Neuronal stem cell (in vitro differentiated cells): ENCODE results near the gene AKAP8L.
A peak's percentile ranks its signal among the peaks of the same experiment; 100 is the strongest.

Experiments
- DNase-seq: peaks from one replicate; pipeline ENCODE4 v3.0.0-alpha.2; 2013; ENCODE audit warnings: low spot score
- H2AFZ ChIP-seq: one replicate; pipeline ENCODE4 v1.6.1; 2013; ENCODE audit warnings: mild to moderate bottlenecking, low read length, inconsistent platforms
- H2AK5ac ChIP-seq: 2 replicates; pipeline ENCODE4 v1.6.1; 2013; ENCODE audit warnings: low read depth, mild to moderate bottlenecking, inconsistent platforms, low read length, moderate library complexity, mixed read lengths
- H2BK120ac ChIP-seq: 2 replicates; pipeline ENCODE4 v1.6.1; 2013; ENCODE audit warnings: low read depth, mild to moderate bottlenecking, inconsistent platforms, low read length, moderate library complexity, mixed read lengths
- H2BK12ac ChIP-seq: one replicate; pipeline ENCODE4 v1.6.1; 2013; ENCODE audit warnings: low read length, inconsistent platforms
- H2BK15ac ChIP-seq: 2 replicates; pipeline ENCODE4 v1.6.1; 2013; ENCODE audit warnings: mild to moderate bottlenecking, low read length, inconsistent platforms, mixed read lengths
- H2BK5ac ChIP-seq: one replicate; pipeline ENCODE4 v1.6.1; 2013; ENCODE audit warnings: inconsistent platforms, mild to moderate bottlenecking, low read length, moderate library complexity
- H3K14ac ChIP-seq: one replicate; pipeline ENCODE4 v1.6.1; 2013; ENCODE audit warnings: low read length, inconsistent platforms
- H3K18ac ChIP-seq: 2 replicates; pipeline ENCODE4 v1.6.1; 2013; ENCODE audit warnings: low read length, inconsistent platforms
- H3K23ac ChIP-seq: 2 replicates; pipeline ENCODE4 v1.6.1; 2013; ENCODE audit warnings: low read depth, mild to moderate bottlenecking, mixed read lengths, low read length, inconsistent platforms; ENCODE audit not compliant: poor library complexity
- H3K27ac ChIP-seq: replicated peaks from 3 replicates; pipeline ENCODE4 v1.5.1; 2013; ENCODE audit warnings: low read length, inconsistent platforms
- H3K27me3 ChIP-seq, 3 experiments: 2 replicates each; pipeline ENCODE4 v1.6.1; 2013; ENCODE audit warnings: low read length in 3 of 3, mild to moderate bottlenecking in 2 of 3, inconsistent platforms in 1 of 3, low read depth in 1 of 3, mixed read lengths in 1 of 3, moderate library complexity in 1 of 3; ENCODE audit not compliant: control insufficient read depth in 3 of 3, insufficient read depth in 3 of 3
- H3K36me3 ChIP-seq, 2 donors: replicated peaks in 1 of 2; 2 replicates each; pipeline ENCODE4 v1.6.1; 2013; ENCODE audit warnings: low read length in 2 of 2; ENCODE audit not compliant: control insufficient read depth in 2 of 2, insufficient read depth in 2 of 2
- H3K4ac ChIP-seq: 2 replicates; pipeline ENCODE4 v1.6.1; 2013; ENCODE audit warnings: inconsistent platforms, mild to moderate bottlenecking, low read length, moderate library complexity
- H3K4me1 ChIP-seq, 2 donors: 1 replicate in 1 of 2; 2 replicates in 1 of 2; pipeline ENCODE4 v1.6.1; 2013; ENCODE audit warnings: low read length in 2 of 2, low read depth in 1 of 2; ENCODE audit not compliant: control insufficient read depth in 2 of 2, insufficient read depth in 1 of 2
- H3K4me2 ChIP-seq: one replicate; pipeline ENCODE4 v1.6.1; 2013; ENCODE audit warnings: mild to moderate bottlenecking, low read length, inconsistent platforms; ENCODE audit not compliant: insufficient read depth, poor library complexity, severe bottlenecking
- H3K4me3 ChIP-seq, 2 donors: 2 replicates each; pipeline ENCODE4 v1.5.1; 2013; ENCODE audit warnings: low read length in 2 of 2, mild to moderate bottlenecking in 2 of 2, inconsistent platforms in 1 of 2, moderate library complexity in 1 of 2
- H3K79me1 ChIP-seq: one replicate; pipeline ENCODE4 v1.6.1; 2013; ENCODE audit warnings: low read depth, mild to moderate bottlenecking, inconsistent platforms, low read length, moderate library complexity
- H3K9ac ChIP-seq: one replicate; pipeline ENCODE4 v1.6.1; 2013; ENCODE audit warnings: mild to moderate bottlenecking, low read depth, low read length, inconsistent platforms; ENCODE audit not compliant: poor library complexity
- H3K9me3 ChIP-seq, 2 donors: replicated peaks in 1 of 2; 2 replicates each; pipeline versions ENCODE3 to v1.6.1; 2013; ENCODE audit warnings: low read length in 2 of 2, mild to moderate bottlenecking in 2 of 2, inconsistent platforms in 1 of 2, low read depth in 1 of 2, mixed read lengths in 1 of 2, moderate library complexity in 1 of 2; ENCODE audit not compliant: control insufficient read depth in 2 of 2, insufficient read depth in 1 of 2
- H4K8ac ChIP-seq: one replicate; pipeline ENCODE4 v1.6.1; 2013; ENCODE audit warnings: low read depth, mild to moderate bottlenecking, inconsistent platforms, low read length, moderate library complexity
- H4K91ac ChIP-seq: one replicate; pipeline ENCODE4 v1.6.1; 2013; ENCODE audit warnings: low read length, low read depth, mild to moderate bottlenecking, inconsistent platforms; ENCODE audit not compliant: poor library complexity
- WGBS, 2 donors: extraction: QIAGEN DNeasy Blood & Tissue Kit; methylation state at CpG; one replicate each; pipeline ENCODE4 v1.1.7; 2013; ENCODE audit warnings: missing lambda C conversion rate in 2 of 2, mixed read lengths in 1 of 2; ENCODE audit not compliant: insufficient read length in 2 of 2, insufficient replicate concordance in 1 of 2; ENCODE audit errors: extremely low coverage in 2 of 2; 5-methylcytosine and 5-hydroxymethylcytosine counted together

The AKAP8L gene

DNA sequence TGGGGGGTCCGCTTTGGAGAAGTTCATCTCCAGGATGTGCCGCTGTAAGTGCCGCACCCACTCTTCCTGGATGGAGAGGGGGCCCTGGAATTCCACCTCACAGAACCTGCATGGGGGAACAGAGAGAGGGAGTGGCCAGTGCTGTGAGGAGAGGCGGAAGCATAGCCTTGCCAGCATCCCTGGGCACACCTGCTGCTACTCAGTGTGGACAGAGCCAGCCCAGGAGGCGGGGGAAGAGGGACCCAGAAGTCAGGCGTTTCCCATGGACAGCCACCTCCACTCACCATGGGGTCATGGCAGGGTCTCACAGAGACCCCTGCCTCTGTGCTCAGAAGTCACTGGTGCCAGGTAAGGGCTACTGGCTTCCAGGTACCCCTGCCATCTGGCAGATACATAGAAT is 4.3 kb upstream of the AKAP8L start:
- H3K14ac ChIP-seq: no peak overlapping the region
- H2AFZ ChIP-seq: no peak overlapping the region
- DNase-seq: no peak
- no peak overlapping the region for H2BK15ac ChIP-seq
- H3K4me2 ChIP-seq: no peak overlapping the region
- no peak overlapping the region for H2BK12ac ChIP-seq
- H3K23ac ChIP-seq: no peak overlapping the region
- H2BK120ac ChIP-seq: no peak overlapping the region
- no CpG with 5 or more reads among the region's 6 CpGs for WGBS, 2 donors
- peaks cover 10% of the 10 kb centered on the region for H3K79me1 ChIP-seq
- H3K18ac ChIP-seq: no peak overlapping the region
- H3K36me3 ChIP-seq: peaks cover 50 to 67% of the 10 kb centered on the region in 2 donors
- no peak overlapping the region for H2BK5ac ChIP-seq
- no peak overlapping the region for H4K91ac ChIP-seq
- no peak overlapping the region for H3K4ac ChIP-seq
- H4K8ac ChIP-seq: no peak overlapping the region
- H3K27me3 ChIP-seq: no peaks in the 10 kb centered on the region
- no peak overlapping the region for H3K27ac ChIP-seq
- H2AK5ac ChIP-seq: no peak overlapping the region
- H3K4me3 ChIP-seq: no peak overlapping the region
- H3K9ac ChIP-seq: no peak overlapping the region
- H3K4me1 ChIP-seq: no peaks in the 10 kb centered on the region
- peaks cover 6 to 11% of the 10 kb centered on the region in 2 donors for H3K9me3 ChIP-seq

DNA sequence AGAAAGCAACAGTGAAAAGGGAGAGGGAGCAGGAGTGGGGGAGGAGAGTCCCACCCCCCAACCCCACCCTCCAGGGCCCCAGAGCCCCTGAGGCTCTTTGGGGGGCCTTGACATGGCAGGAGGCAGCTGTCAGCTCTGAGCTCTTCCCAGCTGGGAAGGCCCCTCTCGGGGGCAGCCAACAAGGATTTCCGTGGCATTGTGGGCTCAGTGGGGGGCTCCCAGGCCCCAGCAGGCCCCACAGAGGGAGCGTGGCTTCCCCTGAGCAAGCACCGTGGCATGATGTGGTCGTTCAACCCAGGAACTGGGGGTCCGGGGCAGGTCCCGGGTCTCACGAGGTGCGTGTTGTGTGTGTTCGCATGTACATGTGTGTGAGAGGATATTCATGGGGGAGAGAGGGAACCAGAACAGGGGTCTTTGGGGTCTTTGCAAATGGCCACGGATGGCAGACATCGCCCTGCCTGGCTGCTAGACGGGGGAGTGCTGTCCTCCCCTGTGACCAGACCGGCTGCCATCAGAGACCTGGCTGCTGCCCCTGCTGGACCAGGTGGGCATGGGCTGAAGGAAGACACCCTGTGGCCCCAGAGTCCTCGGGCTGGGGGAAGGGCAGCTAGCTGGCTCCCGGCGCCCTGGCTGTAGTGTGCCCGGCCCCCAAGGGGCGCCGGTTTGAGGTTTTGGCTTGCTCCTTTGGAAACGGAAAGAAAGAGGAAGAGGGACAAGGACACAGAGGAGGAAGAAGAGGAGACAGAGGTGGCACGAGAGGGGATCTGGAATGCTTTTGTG is 3.7 kb upstream of the AKAP8L start:
- H2AK5ac ChIP-seq: no peak overlapping the region

GRCh38 chr19:15421721-15422260 is 3.0 kb upstream of the AKAP8L start:
- Histone ChIP-seq H3K9me3 (peaks cover 6 to 11% of the 10 kb centered on the region in 2 donors), H2BK5ac (no peak overlapping the region), H3K4me2 (no peak overlapping the region), H3K9ac (no peak overlapping the region), H3K79me1 (peaks cover 7% of the 10 kb centered on the region), H2BK15ac (no peak overlapping the region), H2BK12ac (no peak overlapping the region), H4K91ac (no peak overlapping the region), H3K27ac (no peak overlapping the region), H3K18ac (no peak overlapping the region), H3K4me1 (peaks cover 6 to 8% of the 10 kb centered on the region in 2 donors), H3K27me3 (no peaks in the 10 kb centered on the region), H2BK120ac (no peak overlapping the region), H3K23ac (no peak overlapping the region), H4K8ac (no peak overlapping the region), H3K36me3 (peaks cover 38 to 63% of the 10 kb centered on the region in 2 donors), H3K4me3 (no peak overlapping the region), H2AFZ (no peak overlapping the region), H3K4ac (no peak overlapping the region), H2AK5ac (no peak overlapping the region), H3K14ac (no peak overlapping the region)
- WGBS, 2 donors: no CpG with 5 or more reads among the region's 15 CpGs
- no peak for DNase-seq

More for the DNA sequence above, 3.7 kb upstream of the AKAP8L start:
- Histone ChIP-seq H3K4me1 (peaks cover 2 to 3% of the 10 kb centered on the region in 2 donors), H3K9ac (no peak overlapping the region), H2BK120ac (no peak overlapping the region), H2BK15ac (no peak overlapping the region), H4K91ac (no peak overlapping the region), H3K18ac (no peak overlapping the region), H3K4me3 (no peak overlapping the region), H3K4ac (no peak overlapping the region), H2BK12ac (no peak overlapping the region), H3K79me1 (peaks cover 8% of the 10 kb centered on the region), H3K4me2 (no peak overlapping the region), H3K36me3 (peaks cover 45 to 63% of the 10 kb centered on the region in 2 donors), H3K9me3 (peaks cover 6 to 11% of the 10 kb centered on the region in 2 donors), H3K14ac (no peak overlapping the region), H4K8ac (no peak overlapping the region), H2BK5ac (no peak overlapping the region), H3K27ac (no peak overlapping the region), H3K23ac (no peak overlapping the region), H2AFZ (no peak overlapping the region), H3K27me3 (no peaks in the 10 kb centered on the region)
- no CpG with 5 or more reads among the region's 22 CpGs for WGBS, 2 donors
- no peak for DNase-seq

DNA sequence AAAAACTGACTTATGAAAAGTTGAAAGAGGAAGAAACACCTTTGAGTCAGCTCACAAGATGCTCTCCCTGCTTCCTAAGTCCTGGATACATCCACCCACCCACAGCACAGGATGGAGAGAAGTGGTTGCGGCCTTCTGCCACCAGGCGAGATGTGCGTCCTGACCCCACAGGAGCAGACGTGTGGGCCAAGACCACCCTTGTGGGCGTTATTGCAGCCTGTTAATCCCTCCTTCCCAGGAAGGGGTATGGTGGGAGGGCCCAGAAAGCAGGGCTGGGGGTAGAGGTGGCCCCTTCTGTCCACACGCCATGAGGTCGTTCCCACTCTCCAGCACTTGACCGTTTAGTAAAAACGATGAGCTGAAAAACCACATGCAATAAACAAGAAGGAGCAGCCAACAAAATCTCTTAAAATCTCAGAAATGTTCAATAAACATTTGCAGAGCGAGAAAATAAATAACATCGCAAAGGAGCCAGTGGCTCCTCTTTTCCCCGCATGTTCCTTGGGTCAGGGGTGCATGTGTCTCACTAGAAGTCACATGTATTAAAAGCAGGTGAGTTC is 2.4 kb upstream of the AKAP8L start:
- no peak overlapping the region for H3K4me2 ChIP-seq
- H2BK120ac ChIP-seq: no peak overlapping the region
- H3K36me3 ChIP-seq: peaks cover 33 to 63% of the 10 kb centered on the region in 2 donors
- no peak overlapping the region for H2BK12ac ChIP-seq
- peaks cover 9 to 11% of the 10 kb centered on the region in 2 donors for H3K9me3 ChIP-seq
- H2AFZ ChIP-seq: no peak overlapping the region
- DNase-seq: no peak
- peaks cover 6 to 8% of the 10 kb centered on the region in 2 donors for H3K4me1 ChIP-seq
- H3K27me3 ChIP-seq: no peaks in the 10 kb centered on the region
- no peak overlapping the region for H3K18ac ChIP-seq
- H2BK15ac ChIP-seq: no peak overlapping the region
- H4K8ac ChIP-seq: no peak overlapping the region
- H3K14ac ChIP-seq: no peak overlapping the region
- no peak overlapping the region for H3K4ac ChIP-seq
- no peak overlapping the region for H2AK5ac ChIP-seq
- no peak overlapping the region for H2BK5ac ChIP-seq
- H3K79me1 ChIP-seq: peaks cover 8% of the 10 kb centered on the region
- no peak overlapping the region for H3K27ac ChIP-seq
- H3K4me3 ChIP-seq: no peak overlapping the region
- H4K91ac ChIP-seq: no peak overlapping the region
- no peak overlapping the region for H3K23ac ChIP-seq
- WGBS, 2 donors: no CpG with 5 or more reads among the region's 12 CpGs
- peak overlapping the region; percentile 35 for H3K9ac ChIP-seq
